GM12878 (cell line): ENCODE results near the gene URI1. TPM values are rescaled to one million over a fixed set of nuclear protein-coding genes. Genes with fewer than 3 reads are reported as not detected.

Experiments used
- ATAC-seq: fragments of 200-7000 bp; cut with Tn5 transposase; 3 replicates; pipeline ENCODE4 v1.9.1; 2020; ENCODE audit warnings: mild to moderate bottlenecking, moderate library complexity
- BruUV-seq: library from RNA; stranded (reverse); fragments of 400-500 nt; replicated peaks from 2 replicates; lab custom pipeline; 2021; lab: Mats Ljungman, UMichigan
- CTCF ChIA-PET: fragments of 300-600 bp; sonication (Branson Sonifier 250); formaldehyde crosslinking; extraction: SDS; loops from one replicate; lab custom pipeline; 2021; ENCODE audit warnings: inconsistent platforms; lab: Yijun Ruan, JAX
- POLR2A ChIA-PET: fragments of 350-600 bp; formaldehyde crosslinking; extraction: SDS; loops from one replicate; lab custom pipeline; 2021; ENCODE audit warnings: inconsistent platforms; lab: Charles Lee
- RAD21 ChIA-PET: fragments of 300-600 bp; sonication (Branson Sonifier 250); formaldehyde crosslinking; loops from one replicate; lab custom pipeline; 2023; ENCODE audit warnings: antibody characterized with exemption; ENCODE audit not compliant: unreplicated experiment; lab: Charles Lee
- SMC1A ChIA-PET: fragments of 300-600 bp; sonication (Branson Sonifier 250); formaldehyde crosslinking; loops from one replicate; lab custom pipeline; 2023; ENCODE audit not compliant: unreplicated experiment, uncharacterized antibody; lab: Charles Lee
- DNase-seq: peaks from one replicate; pipeline ENCODE4 v3.0.0-alpha.2; 2011; ENCODE audit warnings: low read depth, low spot score
- FAIRE-seq: peaks from 3 replicates; lab custom pipeline; 2011; peaks lifted over from hg19 to GRCh38; lab: Jason Lieb, UNC
- H2AFZ ChIP-seq: 2 replicates; pipeline ENCODE4 v1.6.0; 2011; ENCODE audit warnings: low read depth, low read length, control low read depth; ENCODE audit not compliant: control insufficient read depth
- H3K27ac ChIP-seq: 2 replicates; pipeline ENCODE4 v1.5.1; 2011; ENCODE audit warnings: control low read depth; ENCODE audit not compliant: control insufficient read depth, insufficient read depth
- H3K27me3 ChIP-seq, 2 experiments: replicated peaks in 1 of 2; 2 replicates each; pipeline versions ENCODE4 v1.6.0 to v1.6.1; 2011; ENCODE audit warnings: low read length in 1 of 2; ENCODE audit not compliant: control insufficient read depth in 2 of 2, insufficient read depth in 2 of 2
- H3K36me3 ChIP-seq, 2 experiments: 2 replicates each; pipeline ENCODE4 v1.5.1; 2011; ENCODE audit warnings: low read length in 1 of 2; ENCODE audit not compliant: control insufficient read depth in 2 of 2, insufficient read depth in 2 of 2
- H3K4me1 ChIP-seq: 2 replicates; pipeline ENCODE4 v1.6.1; 2011; ENCODE audit warnings: mild to moderate bottlenecking, low read length, moderate library complexity, mixed read lengths; ENCODE audit not compliant: control insufficient read depth, insufficient read depth
- H3K4me2 ChIP-seq: 2 replicates; pipeline ENCODE4 v1.6.0; 2011; ENCODE audit warnings: control low read depth; ENCODE audit not compliant: control insufficient read depth, insufficient read depth
- H3K4me3 ChIP-seq: fragments of 200-600 bp; sonication (generic); 2 replicates; pipeline ENCODE4 v1.5.1; 2016
- H3K79me2 ChIP-seq: 2 replicates; pipeline ENCODE4 v1.6.0; 2011; ENCODE audit warnings: low read length; ENCODE audit not compliant: control insufficient read depth, insufficient read depth
- H3K9ac ChIP-seq: 2 replicates; pipeline ENCODE4 v1.8.0; 2011; ENCODE audit warnings: low read length, control low read depth, mixed read lengths; ENCODE audit not compliant: control insufficient read depth, insufficient read depth
- H3K9me3 ChIP-seq: replicated peaks from 3 replicates; pipeline ENCODE4 v1.5.1; 2011; ENCODE audit warnings: mild to moderate bottlenecking, low read length; ENCODE audit not compliant: control insufficient read depth, insufficient read depth
- H4K20me1 ChIP-seq: 2 replicates; pipeline ENCODE4 v1.6.0; 2011; ENCODE audit not compliant: control insufficient read depth, insufficient read depth
- CBX5 ChIP-seq: sonication (generic); IDR thresholded peaks from 2 replicates; pipeline ENCODE4 v1.6.1; 2016; ENCODE audit warnings: low read depth, moderate library complexity, mild to moderate bottlenecking, inconsistent platforms
- CREM ChIP-seq: IDR thresholded peaks from 2 replicates; pipeline ENCODE4 v1.6.1; 2014; ENCODE audit warnings: antibody characterized with exemption, low read depth
- HDGF ChIP-seq: fragments of 450-650 bp; IDR thresholded peaks from 2 replicates; pipeline ENCODE4 v1.6.1; 2016; ENCODE audit warnings: antibody characterized with exemption
- JUNB ChIP-seq: IDR thresholded peaks from 2 replicates; pipeline ENCODE4 v1.6.1; 2016; ENCODE audit warnings: antibody characterized with exemption, mild to moderate bottlenecking
- NFXL1 ChIP-seq: fragments of 450-650 bp; IDR thresholded peaks from 2 replicates; pipeline ENCODE4 v1.6.1; 2017; ENCODE audit warnings: antibody characterized with exemption, mild to moderate bottlenecking, borderline replicate concordance
- PML ChIP-seq: IDR thresholded peaks from 2 replicates; pipeline ENCODE4 v1.6.1; 2012; ENCODE audit warnings: low read length, inconsistent platforms
- POLR2AphosphoS2 ChIP-seq: IDR thresholded peaks from 2 replicates; pipeline ENCODE4 v1.6.1; 2011; ENCODE audit warnings: low read depth, mild to moderate bottlenecking, low read length, improper control_type of control experiment, moderate library complexity
- RELA ChIP-seq: fragments of 450-650 bp; IDR thresholded peaks from 2 replicates; pipeline ENCODE4 v1.8.0; 2014; ENCODE audit warnings: borderline replicate concordance; ENCODE audit not compliant: partially characterized antibody
- SREBF1 ChIP-seq: IDR thresholded peaks from 2 replicates; pipeline ENCODE4 v1.6.1; 2012; ENCODE audit warnings: mild to moderate bottlenecking, low read length
- STAT1 ChIP-seq: fragments of 450-650 bp; conservative IDR thresholded peaks from 2 replicates; pipeline ENCODE4 v1.6.1; 2014; ENCODE audit warnings: antibody characterized with exemption, mild to moderate bottlenecking
- YY1 ChIP-seq: IDR thresholded peaks from 2 replicates; pipeline ENCODE4 v1.6.1; 2011; ENCODE audit warnings: low read depth, mild to moderate bottlenecking, low read length
- WGBS: methylation state at CpG from one replicate; pipeline ENCODE4 v1.1.6; 2016; ENCODE audit warnings: low lambda C conversion rate; ENCODE audit not compliant: insufficient replicate concordance, insufficient coverage; ENCODE audit errors: missing lambda C conversion rate; 5-methylcytosine and 5-hydroxymethylcytosine counted together
- in situ Hi-C: fragments of 300-500 bp; cut with MboI; formaldehyde crosslinking; loops from 9 replicates; pipeline ENCODE4 v1.14.3; 2018; ENCODE audit warnings: mixed read lengths
- intact Hi-C: fragments of 100-400 bp; cut with micrococcal nuclease; formaldehyde crosslinking; loops from one replicate; pipeline ENCODE4 v1.14.2; 2022; ENCODE audit not compliant: unreplicated experiment
- polyA plus RNA-seq, 11 experiments: library from polyadenylated mRNA; depleted of rRNA in 4 of 11; unstranded in 6 of 11; stranded (reverse) in 5 of 11; fragments of >200 nt; fragmentation: Nextera tagmentation in 4 of 11; fragmentation: Illumina TruSeq in 1 of 11; extraction: Ambion mirVana in 4 of 11; extraction: Trizol in 1 of 11; gene quantifications; 1 replicate in 1 of 11; 2 replicates in 10 of 11; pipeline versions ENCODE4 v1.2.1 to v1.2.3, GENCODE V29; 2011 to 2016; ENCODE audit warnings: inconsistent platforms in 2 of 11, missing spikeins in 2 of 11, low read depth in 1 of 11
- total RNA-seq, 4 experiments: library from RNA; depleted of rRNA in 3 of 4; stranded (reverse); fragments of >200 nt in 3 of 4; fragmentation: Illumina TruSeq in 1 of 4; extraction: Trizol in 1 of 4; gene quantifications; 2 replicates each; pipeline versions ENCODE4 v1.2.1 to v1.2.3, GENCODE V29; 2013 to 2021
- TF ChIP-seq, protein P1 (sequence below): fragments of 450-650 bp; formaldehyde crosslinking; IDR thresholded peaks from 2 replicates; pipeline ENCODE4 v1.4.0; 2020; ENCODE audit warnings: mild to moderate bottlenecking, moderate library complexity
- TF ChIP-seq, protein P2 (sequence below): fragments of 450-650 bp; IDR thresholded peaks from 2 replicates; pipeline ENCODE4 v1.6.1; 2016; ENCODE audit warnings: mild to moderate bottlenecking
- TF ChIP-seq, protein P3 (sequence below): fragments of 450-650 bp; IDR thresholded peaks from 2 replicates; pipeline ENCODE4 v1.6.1; 2017; ENCODE audit warnings: mild to moderate bottlenecking

Gene URI1
- total and polyA plus RNA-seq, 10 of the 15 experiments (the other 5 are each of a cell fraction or from before 2014, with no cell fraction given), result 15.2 to 94.2 (median 47.9) TPM

DNA sequence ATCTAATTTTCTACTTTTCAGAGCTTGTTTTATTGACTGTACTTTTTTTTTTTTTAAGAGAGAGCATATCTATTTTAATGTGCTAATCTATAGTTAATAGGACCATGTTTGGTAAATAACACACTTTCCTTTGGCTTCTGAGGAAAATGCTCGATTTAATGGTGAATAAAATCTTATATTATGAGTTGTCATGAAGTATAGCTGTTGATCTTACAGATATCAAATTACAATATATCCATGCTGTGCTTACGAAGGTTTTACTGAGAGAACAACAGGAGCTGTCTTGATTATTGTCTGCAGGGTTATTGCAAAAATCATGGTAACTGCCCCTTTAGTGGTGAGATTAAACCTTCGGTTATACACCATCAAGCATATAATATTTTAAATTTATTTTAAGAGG, 29.6 kb downstream of the URI1 start:
- no peak for ATAC-seq
- in situ Hi-C loops, result no loop called here

More for the DNA sequence above, 29.6 kb downstream of the URI1 start:
- POLR2A ChIA-PET, result no interaction called here
- Histone ChIP-seq H3K27me3 (no peaks in the 10 kb centered on the region), H3K4me2 (no peak overlapping the region), H3K4me1 (peaks cover 11% of the 10 kb centered on the region), H3K27ac (no peak overlapping the region), H3K4me3 (no peak overlapping the region), H2AFZ (no peak overlapping the region), H3K9me3 (no peaks in the 10 kb centered on the region; the same call in 2 of the 3 replicates), H3K79me2 (peaks cover 81% of the 10 kb centered on the region), H3K36me3 (no peaks in the 10 kb centered on the region), H4K20me1 (no peaks in the 10 kb centered on the region), H3K9ac (no peak overlapping the region)
- SMC1A ChIA-PET, result interaction anchor here (0.6 to 1.2 kb wide), 4 partner anchors 11 to 64 kb away, joined by 3 to 4 read pairs (median 4); no protein-coding TSS in a partner anchor
- RAD21 ChIA-PET, result interaction anchor here (1.3 kb wide), 1 partner anchor 27 kb away, joined by 4 read pairs; no protein-coding TSS in a partner anchor
- no peak for FAIRE-seq
- 80% methylated on average over 3 of the region's 3 CpGs for WGBS
- BruUV-seq, result no TSS peak
- no peak for DNase-seq
- CTCF ChIA-PET, result interaction anchor here (0.9 to 1.3 kb wide), 4 partner anchors 11 to 114 kb away, joined by 3 to 5 read pairs (median 4); no protein-coding TSS in a partner anchor
- TF ChIP-seq JUNB (no peak), CBX5 (no peak), CREM (no peak), YY1 (no peak), STAT1 (no peak), HDGF (no peak), NFXL1 (no peak), PML (no peak), RELA (no peak), POLR2AphosphoS2 (no peak), SREBF1 (no peak)
- TF ChIP-seq, protein P1, sequence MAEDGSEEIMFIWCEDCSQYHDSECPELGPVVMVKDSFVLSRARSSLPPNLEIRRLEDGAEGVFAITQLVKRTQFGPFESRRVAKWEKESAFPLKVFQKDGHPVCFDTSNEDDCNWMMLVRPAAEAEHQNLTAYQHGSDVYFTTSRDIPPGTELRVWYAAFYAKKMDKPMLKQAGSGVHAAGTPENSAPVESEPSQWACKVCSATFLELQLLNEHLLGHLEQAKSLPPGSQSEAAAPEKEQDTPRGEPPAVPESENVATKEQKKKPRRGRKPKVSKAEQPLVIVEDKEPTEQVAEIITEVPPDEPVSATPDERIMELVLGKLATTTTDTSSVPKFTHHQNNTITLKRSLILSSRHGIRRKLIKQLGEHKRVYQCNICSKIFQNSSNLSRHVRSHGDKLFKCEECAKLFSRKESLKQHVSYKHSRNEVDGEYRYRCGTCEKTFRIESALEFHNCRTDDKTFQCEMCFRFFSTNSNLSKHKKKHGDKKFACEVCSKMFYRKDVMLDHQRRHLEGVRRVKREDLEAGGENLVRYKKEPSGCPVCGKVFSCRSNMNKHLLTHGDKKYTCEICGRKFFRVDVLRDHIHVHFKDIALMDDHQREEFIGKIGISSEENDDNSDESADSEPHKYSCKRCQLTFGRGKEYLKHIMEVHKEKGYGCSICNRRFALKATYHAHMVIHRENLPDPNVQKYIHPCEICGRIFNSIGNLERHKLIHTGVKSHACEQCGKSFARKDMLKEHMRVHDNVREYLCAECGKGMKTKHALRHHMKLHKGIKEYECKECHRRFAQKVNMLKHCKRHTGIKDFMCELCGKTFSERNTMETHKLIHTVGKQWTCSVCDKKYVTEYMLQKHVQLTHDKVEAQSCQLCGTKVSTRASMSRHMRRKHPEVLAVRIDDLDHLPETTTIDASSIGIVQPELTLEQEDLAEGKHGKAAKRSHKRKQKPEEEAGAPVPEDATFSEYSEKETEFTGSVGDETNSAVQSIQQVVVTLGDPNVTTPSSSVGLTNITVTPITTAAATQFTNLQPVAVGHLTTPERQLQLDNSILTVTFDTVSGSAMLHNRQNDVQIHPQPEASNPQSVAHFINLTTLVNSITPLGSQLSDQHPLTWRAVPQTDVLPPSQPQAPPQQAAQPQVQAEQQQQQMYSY, result no peak
- TF ChIP-seq, protein P2, sequence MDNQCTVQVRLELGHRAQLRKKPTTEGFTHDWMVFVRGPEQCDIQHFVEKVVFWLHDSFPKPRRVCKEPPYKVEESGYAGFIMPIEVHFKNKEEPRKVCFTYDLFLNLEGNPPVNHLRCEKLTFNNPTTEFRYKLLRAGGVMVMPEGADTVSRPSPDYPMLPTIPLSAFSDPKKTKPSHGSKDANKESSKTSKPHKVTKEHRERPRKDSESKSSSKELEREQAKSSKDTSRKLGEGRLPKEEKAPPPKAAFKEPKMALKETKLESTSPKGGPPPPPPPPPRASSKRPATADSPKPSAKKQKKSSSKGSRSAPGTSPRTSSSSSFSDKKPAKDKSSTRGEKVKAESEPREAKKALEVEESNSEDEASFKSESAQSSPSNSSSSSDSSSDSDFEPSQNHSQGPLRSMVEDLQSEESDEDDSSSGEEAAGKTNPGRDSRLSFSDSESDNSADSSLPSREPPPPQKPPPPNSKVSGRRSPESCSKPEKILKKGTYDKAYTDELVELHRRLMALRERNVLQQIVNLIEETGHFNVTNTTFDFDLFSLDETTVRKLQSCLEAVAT, result no peak
- TF ChIP-seq, protein P3, sequence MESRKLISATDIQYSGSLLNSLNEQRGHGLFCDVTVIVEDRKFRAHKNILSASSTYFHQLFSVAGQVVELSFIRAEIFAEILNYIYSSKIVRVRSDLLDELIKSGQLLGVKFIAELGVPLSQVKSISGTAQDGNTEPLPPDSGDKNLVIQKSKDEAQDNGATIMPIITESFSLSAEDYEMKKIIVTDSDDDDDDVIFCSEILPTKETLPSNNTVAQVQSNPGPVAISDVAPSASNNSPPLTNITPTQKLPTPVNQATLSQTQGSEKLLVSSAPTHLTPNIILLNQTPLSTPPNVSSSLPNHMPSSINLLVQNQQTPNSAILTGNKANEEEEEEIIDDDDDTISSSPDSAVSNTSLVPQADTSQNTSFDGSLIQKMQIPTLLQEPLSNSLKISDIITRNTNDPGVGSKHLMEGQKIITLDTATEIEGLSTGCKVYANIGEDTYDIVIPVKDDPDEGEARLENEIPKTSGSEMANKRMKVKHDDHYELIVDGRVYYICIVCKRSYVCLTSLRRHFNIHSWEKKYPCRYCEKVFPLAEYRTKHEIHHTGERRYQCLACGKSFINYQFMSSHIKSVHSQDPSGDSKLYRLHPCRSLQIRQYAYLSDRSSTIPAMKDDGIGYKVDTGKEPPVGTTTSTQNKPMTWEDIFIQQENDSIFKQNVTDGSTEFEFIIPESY, result no peak
- intact Hi-C loops, result no loop called here
